Activated T-cell treated with anti-CD3 and anti-CD28 coated beads, Interleukin-2, amount 50 U/mL, for 1 hour (primary cell): ENCODE data around the gene SP1.

Source experiments
- DNase-seq: peaks from one replicate; pipeline ENCODE4 v3.0.0-alpha.2; 2020

SP1 gene

DNA sequence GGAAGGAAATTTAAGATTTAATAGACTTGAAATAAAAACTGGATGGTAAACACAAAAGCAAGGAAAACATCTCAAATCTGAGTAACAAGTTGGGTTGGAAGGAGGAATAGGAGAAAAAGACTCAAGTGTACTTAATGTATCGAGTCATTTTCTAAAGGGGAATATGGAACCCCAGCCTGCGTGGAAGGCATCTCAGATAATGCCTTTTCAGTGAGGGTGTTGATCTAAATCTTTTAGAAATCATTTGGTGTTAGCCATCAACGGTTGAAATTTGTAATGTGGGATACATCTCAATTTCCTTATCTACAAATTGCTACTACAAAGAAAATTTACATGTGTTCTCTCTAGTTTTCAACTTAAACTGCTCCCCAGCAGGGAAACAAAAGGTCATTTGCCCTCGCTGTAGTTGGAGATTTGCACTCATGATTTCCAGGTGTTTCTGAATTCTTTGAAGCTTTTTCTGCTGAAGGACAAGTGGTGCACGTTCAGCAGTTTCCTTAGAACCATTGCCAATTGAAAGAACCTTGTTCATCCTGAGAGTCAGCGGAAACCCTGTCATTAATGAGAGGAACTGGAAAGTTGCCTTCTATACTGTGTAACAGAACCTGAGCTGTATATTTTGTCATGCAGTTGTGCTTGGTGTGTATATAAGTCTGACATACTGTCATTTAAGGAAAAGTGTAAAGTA lies 74.1 kb downstream of the SP1 start:
- no peak for DNase-seq

DNA sequence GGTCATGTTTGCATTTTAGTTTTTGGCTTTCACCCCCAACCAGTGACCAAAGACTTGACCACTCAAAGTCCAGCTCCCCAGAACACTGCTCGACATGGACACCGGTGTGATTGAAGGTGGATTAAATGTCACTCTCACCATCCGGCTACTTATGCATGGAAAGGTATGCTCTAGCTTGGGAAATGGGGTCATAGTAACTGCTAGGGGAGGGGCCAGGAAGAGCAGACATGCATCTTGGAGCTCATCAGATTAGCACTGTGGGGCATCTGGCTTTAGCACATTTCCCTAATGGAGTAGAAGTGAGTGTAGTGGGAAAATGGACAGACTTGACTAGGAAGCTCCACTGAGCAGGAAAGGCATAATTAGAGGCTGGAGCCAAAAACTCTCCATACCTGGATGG lies 74.7 kb downstream of the SP1 start:
- DNase-seq: no peak

DNA sequence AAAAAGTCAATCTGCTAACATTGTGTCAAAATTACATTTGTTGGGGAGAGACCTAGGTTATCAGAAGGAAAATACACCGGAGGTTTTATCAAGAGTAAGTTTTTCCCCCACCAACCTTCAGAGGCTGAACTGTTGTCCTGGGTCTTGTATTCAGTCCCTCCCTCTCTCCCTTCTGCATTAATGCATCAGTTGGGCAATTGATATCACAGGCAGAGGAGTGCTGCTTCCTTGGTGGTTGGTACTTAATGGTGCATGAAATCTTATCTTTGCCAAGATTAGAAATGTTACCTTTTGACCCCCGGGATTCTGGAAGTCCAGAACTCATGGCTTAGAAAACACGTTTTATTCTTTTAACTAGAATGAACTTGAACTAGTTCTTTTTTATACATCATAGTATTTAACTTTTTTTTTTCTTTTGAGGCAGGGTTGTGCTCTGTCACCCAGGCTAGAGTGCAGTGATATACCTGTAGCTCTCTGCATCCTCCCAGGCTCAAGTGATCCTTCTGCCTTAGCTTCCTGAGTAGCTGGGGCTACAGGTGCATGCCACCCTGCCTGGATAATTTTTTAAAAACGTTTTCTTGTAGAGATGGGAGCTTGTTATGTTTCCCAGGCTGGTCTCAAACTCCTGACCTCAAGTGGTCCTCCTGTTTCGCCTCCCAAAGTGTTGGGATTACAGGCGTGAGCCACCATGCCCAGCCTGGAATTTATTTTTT lies 76.8 kb downstream of the SP1 start:
- DNase-seq: no peak

DNA sequence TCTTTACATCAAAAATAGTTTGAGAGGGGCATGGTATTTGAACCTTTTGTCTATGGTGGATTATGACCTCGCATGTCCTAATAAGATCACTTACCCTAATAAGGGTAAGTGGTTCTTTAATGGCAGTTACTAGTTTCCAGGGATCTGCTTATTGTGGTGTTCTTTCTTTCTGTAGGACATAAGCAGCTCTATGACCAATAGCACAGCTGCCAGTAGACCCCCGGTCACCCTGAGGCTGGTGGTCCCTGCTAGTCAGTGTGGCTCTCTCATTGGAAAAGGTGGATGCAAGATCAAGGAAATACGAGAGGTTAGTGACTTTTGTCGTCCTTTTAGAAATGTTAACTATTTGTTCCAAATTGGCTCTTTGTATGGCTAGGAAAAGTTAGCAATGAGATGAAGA lies 79.1 kb downstream of the SP1 start:
- DNase-seq: no peak

DNA sequence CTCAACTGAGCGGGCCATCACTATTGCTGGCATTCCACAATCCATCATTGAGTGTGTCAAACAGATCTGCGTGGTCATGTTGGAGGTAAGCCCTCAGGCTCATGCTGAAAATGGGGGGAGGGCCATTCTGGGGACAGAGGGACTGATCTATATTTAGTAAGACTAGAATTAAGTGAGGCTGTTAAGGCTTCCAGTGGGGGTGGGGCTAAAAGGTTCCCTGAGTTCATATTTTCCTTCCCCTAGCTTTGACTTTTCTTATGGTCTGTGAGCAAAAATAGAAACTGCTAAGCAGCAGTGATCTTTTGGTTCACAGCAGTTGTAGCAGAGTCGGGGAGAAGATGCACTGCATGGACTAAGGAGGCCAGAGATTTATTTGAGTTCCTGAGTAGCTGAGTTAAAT lies 81.1 kb downstream of the SP1 start:
- no peak for DNase-seq

DNA sequence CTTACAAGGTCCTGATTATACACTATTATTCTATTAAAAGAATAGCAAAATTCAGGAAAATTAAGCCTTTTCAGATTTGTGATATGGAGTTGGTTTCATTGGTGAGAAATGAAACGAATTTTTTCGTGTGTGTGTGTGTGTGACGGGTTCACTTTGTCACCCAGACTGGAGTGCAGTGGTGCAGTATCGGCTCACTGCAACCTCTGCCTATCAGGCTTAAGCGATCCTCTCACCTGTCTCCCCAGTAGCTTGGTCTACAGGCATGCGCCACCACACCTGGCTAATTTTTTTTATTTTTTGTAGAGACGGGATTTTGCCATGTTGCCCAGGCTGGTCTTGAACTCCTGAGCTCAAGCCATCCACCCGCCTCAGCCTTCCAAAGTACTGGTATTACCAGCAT lies 81.6 kb downstream of the SP1 start:
- DNase-seq: no peak

DNA sequence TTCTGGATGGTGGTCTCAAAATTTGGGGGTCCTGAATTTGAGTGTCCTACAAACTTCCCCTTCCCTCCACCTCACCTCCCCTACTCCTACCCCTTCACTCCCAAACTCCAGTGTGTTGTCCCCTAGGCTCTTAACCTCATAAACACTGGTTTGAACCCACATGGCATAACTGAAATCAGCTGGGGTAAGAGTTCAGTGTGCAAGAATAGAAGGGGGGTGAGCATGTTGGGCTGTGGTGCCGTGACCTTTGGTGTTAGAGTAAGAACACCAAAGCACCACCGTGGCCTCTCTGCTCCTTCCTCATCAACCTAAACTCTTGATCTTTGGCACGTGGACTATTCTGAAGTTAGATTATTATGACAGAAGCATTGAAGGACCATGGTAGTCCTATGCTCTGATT lies 83.0 kb downstream of the SP1 start:
- DNase-seq: no peak

DNA sequence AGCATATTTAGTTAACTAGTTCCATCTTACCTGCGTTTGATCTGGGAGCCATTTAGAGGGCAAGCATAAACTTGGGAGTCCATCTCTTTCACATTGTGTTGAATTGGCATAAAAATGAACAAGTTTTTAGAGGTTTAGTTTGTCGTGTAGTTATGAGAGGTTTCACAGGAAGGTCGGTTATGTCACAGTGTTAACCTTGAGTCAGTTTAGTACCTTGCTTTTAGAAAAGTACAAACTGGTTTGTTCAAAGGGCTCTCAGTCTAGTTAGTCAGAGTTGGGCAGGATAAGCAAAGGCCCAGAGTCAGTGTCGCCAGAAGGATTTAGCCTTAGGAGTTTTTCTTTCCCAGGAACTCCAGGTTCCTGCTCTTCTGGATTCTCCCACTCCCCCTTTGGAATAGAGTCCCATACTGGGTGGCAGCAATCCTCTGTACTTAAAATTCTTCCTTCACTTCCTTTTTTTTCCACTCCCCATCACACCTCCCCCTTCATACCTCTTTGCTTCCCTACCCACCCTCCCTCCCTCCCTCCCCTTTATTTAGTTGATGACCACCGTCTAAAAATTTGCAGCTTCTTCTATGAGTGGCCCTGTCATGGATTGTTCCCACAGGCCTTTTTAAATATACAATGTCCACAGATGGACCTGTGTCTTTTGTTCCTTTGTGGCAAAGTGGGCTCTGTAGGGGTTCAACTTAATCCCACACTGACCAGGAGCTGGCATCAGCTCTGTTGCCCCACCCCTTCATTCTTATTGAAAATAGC lies 84.0 kb downstream of the SP1 start:
- DNase-seq: no peak

DNA sequence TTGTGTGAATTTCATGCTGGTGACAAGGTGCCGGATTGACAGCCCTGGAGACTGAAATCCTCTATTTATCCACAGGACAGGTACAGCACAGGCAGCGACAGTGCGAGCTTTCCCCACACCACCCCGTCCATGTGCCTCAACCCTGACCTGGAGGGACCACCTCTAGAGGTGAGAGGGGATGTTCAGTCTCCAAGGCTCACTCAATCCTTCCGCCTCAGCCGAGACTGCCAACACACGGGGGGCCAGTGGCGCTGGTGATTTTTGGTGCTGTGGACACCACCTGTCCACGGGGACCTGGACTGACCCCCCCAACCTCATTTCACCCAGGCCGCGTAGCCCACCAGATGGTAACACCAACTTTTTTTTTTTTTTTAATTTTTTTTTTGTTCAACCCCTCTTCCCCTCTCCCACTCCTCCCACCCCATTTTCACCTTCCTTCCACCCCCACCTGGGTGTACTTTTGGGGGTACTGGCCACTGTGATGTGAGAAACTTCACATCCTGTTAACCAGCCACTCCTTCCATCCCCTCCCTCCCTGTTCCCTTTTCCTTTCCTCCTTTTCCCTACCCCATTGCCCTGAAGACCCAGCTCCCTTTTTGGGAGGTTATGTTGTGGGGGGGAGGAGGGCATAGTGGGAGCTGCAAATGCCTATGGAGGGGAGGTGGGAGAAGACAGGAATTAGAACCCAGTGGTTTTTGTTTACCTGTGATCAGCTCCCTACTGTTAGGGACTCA lies 84.9 kb downstream of the SP1 start:
- no peak for DNase-seq

DNA sequence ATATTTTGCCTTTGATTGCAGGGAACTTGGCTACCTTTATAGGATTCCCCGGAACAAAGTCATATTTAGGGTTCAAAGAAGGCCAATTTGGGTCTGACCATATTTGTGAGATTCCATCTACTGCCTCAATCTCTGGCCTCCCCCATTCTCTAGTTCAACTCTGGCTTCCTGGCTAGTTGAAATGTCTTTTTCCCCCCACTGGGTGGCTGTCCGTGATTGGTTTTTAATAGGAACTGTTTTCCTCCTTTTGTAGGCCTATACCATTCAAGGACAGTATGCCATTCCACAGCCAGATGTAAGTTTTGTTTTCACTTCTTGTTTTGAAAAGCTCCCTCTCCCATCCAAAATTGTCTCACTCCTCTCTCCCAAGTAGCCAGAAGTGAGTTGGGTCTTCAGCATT lies 85.7 kb downstream of the SP1 start:
- DNase-seq: no peak
